HUES6 (cell line): ENCODE measurements around the gene PPM1E.

Source experiments
- H3K27ac ChIP-seq: 2 replicates; pipeline ENCODE4 v1.7.0; 2013; ENCODE audit warnings: low read depth, mild to moderate bottlenecking, low read length, inconsistent platforms
- H3K27me3 ChIP-seq: 2 replicates; pipeline ENCODE4 v1.6.1; 2013; ENCODE audit warnings: low read length; ENCODE audit not compliant: control insufficient read depth, insufficient read depth
- H3K36me3 ChIP-seq: 2 replicates; pipeline ENCODE4 v1.6.1; 2013; ENCODE audit warnings: low read length; ENCODE audit not compliant: control insufficient read depth, insufficient read depth
- H3K4me1 ChIP-seq: 2 replicates; pipeline ENCODE4 v1.6.1; 2013; ENCODE audit warnings: low read length; ENCODE audit not compliant: control insufficient read depth, insufficient read depth
- H3K4me3 ChIP-seq: 2 replicates; pipeline ENCODE4 v1.5.1; 2013; ENCODE audit warnings: low read depth, low read length
- H3K9ac ChIP-seq: one replicate; pipeline ENCODE4 v1.6.1; 2013; ENCODE audit warnings: mild to moderate bottlenecking, low read length
- H3K9me3 ChIP-seq: 2 replicates; pipeline ENCODE4 v1.6.1; 2013; ENCODE audit warnings: low read depth, low read length; ENCODE audit not compliant: control insufficient read depth, insufficient read depth

PPM1E gene

GRCh38 chr17:58997756-58998553 is 242.3 kb downstream of the PPM1E start:
- H3K27me3 ChIP-seq: no peaks in the 10 kb centered on the region
- no peak overlapping the region for H3K9ac ChIP-seq
- H3K4me1 ChIP-seq: peaks cover 6% of the 10 kb centered on the region; the same call in 1 of the 2 replicates
- peaks cover 29% of the 10 kb centered on the region for H3K36me3 ChIP-seq
- no peak overlapping the region for H3K4me3 ChIP-seq
- H3K27ac ChIP-seq: no peak overlapping the region
- no peaks in the 10 kb centered on the region; the same call in 1 of the 2 replicates for H3K9me3 ChIP-seq

DNA sequence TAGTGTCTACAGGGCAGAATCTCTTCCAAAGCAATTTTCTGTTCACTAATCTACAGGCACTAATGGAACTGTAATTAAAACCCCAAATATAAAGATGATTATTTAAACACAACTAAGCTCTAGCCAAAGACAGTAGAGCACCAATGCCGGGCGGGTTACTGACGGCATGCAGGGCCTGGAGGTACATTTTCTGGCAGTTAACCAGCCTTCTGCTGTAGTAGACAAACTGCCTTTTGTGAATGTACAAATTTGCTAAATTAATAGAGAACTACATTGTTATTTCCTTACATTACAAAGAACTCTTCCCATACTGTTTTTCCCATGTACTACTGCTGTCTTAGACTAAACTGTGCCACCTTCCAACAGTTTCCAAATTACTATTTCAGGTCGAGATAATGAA is 243.2 kb downstream of the PPM1E start:
- no peak overlapping the region for H3K9ac ChIP-seq
- H3K36me3 ChIP-seq: peaks cover 25% of the 10 kb centered on the region
- no peaks in the 10 kb centered on the region for H3K4me1 ChIP-seq
- H3K27ac ChIP-seq: no peak overlapping the region
- H3K27me3 ChIP-seq: no peaks in the 10 kb centered on the region
- no peak overlapping the region for H3K4me3 ChIP-seq
- no peaks in the 10 kb centered on the region for H3K9me3 ChIP-seq

DNA sequence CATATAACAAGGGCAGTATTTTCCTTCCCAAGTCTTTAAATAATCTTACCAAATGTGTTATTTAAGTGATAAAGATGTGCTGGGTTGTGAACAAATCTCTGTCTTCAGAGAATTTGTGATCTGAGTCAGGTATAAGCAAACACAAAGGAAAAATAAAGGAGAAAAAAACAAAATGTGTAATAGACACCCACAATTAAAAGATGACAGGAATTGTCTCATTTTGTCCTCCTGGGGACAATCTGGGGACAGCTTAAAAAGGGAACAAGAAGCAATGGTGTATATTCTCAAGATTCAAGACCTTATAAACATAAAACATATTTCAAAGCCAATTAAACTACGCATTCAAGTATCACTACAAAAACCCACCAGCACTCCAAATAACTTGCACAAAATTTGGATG is 243.8 kb downstream of the PPM1E start:
- peaks cover 25% of the 10 kb centered on the region for H3K36me3 ChIP-seq
- H3K9me3 ChIP-seq: no peaks in the 10 kb centered on the region
- H3K4me3 ChIP-seq: no peak overlapping the region
- no peak overlapping the region for H3K9ac ChIP-seq
- no peaks in the 10 kb centered on the region for H3K4me1 ChIP-seq
- H3K27me3 ChIP-seq: no peaks in the 10 kb centered on the region
- H3K27ac ChIP-seq: no peak overlapping the region

DNA sequence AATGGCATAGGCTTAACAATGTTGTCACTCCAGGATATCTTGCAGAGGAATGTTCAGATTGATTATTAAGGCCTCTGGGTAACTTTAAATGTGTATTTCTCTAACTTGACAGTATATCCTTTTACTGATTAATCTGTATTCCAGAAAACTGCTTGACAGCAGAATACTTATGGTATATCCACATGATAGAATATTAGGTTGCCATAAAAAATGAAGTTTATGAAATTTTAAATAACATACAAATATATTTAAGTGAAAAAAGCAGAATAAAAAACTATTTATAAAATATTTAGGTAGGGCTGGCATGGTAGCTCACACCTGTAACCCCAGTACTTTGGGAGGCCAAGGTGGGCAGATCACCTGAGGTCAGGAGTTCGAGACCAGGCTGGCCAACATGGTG is 244.4 kb downstream of the PPM1E start:
- no peak overlapping the region for H3K9ac ChIP-seq
- no peaks in the 10 kb centered on the region for H3K4me1 ChIP-seq
- H3K27ac ChIP-seq: no peak overlapping the region
- H3K27me3 ChIP-seq: no peaks in the 10 kb centered on the region
- no peak overlapping the region for H3K4me3 ChIP-seq
- H3K9me3 ChIP-seq: no peaks in the 10 kb centered on the region
- peaks cover 25% of the 10 kb centered on the region for H3K36me3 ChIP-seq

DNA sequence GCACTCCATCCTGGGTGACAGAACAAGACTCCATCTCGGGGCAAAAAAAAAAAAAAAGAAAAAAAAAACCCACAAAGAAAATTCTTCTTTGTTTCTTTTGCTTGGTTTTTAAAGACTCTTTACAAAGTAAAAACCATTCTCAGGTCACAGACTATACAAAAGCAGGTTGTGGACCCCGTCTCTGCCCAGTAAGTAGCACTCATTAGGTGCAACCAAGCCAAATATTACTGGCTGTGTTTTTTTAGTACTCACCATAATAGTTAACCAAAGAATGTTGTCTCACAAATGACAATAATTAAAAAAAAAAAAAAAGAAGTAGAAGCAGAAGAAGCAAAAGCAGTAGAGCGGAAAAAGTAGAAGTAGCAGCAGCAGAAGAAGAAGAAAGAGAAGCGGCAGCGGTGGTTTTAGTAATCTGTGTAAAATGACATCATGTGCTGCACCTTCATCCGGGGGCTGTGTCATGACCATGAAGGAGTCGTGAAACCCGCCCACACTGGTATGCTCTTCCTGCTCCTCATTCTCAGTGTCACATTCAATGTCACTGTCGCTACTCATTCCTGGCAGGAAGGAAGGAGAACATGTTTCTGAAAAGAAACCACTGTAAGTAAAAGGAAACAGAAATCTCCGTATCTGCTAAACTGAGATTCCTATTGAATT is 245.6 kb downstream of the PPM1E start:
- no peak overlapping the region for H3K27ac ChIP-seq
- no peak overlapping the region for H3K4me3 ChIP-seq
- H3K9me3 ChIP-seq: no peaks in the 10 kb centered on the region
- no peaks in the 10 kb centered on the region for H3K4me1 ChIP-seq
- peaks cover 25% of the 10 kb centered on the region for H3K36me3 ChIP-seq
- H3K9ac ChIP-seq: no peak overlapping the region
- no peaks in the 10 kb centered on the region for H3K27me3 ChIP-seq

GRCh38 chr17:59002126-59002525 is 246.5 kb downstream of the PPM1E start:
- no peak overlapping the region for H3K9ac ChIP-seq
- H3K9me3 ChIP-seq: no peaks in the 10 kb centered on the region
- no peak overlapping the region for H3K4me3 ChIP-seq
- no peak overlapping the region for H3K27ac ChIP-seq
- no peaks in the 10 kb centered on the region for H3K4me1 ChIP-seq
- no peaks in the 10 kb centered on the region for H3K27me3 ChIP-seq
- H3K36me3 ChIP-seq: peaks cover 23% of the 10 kb centered on the region

GRCh38 chr17:59002848-59003247 is 247.2 kb downstream of the PPM1E start:
- Histone ChIP-seq H3K36me3 (peaks cover 22% of the 10 kb centered on the region), H3K27me3 (no peaks in the 10 kb centered on the region), H3K4me1 (no peaks in the 10 kb centered on the region), H3K4me3 (no peak overlapping the region), H3K9ac (no peak overlapping the region), H3K9me3 (no peaks in the 10 kb centered on the region), H3K27ac (no peak overlapping the region)

DNA sequence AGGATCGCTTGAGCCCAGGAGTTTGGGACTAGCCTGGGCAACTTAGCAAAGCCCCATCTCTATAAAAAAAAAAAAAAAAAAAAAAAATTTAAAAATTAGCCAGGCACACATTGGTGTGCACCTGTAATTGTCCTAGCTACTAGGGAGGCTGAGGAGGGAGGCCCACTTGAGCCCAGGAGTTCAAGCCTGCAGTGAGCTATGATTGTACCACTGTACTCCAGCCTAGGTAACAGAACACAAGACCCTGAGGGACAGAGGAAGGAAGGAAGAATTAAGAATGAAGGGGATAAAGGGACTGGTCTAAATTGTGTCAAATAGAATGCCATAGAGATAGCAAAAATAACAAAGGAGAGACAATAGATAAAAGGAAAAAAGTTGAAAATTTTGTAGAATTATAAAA is 248.2 kb downstream of the PPM1E start:
- Histone ChIP-seq H3K9ac (no peak overlapping the region), H3K27me3 (no peaks in the 10 kb centered on the region), H3K4me1 (no peaks in the 10 kb centered on the region), H3K9me3 (no peaks in the 10 kb centered on the region), H3K36me3 (peaks cover 15% of the 10 kb centered on the region), H3K4me3 (no peak overlapping the region), H3K27ac (no peak overlapping the region)

DNA sequence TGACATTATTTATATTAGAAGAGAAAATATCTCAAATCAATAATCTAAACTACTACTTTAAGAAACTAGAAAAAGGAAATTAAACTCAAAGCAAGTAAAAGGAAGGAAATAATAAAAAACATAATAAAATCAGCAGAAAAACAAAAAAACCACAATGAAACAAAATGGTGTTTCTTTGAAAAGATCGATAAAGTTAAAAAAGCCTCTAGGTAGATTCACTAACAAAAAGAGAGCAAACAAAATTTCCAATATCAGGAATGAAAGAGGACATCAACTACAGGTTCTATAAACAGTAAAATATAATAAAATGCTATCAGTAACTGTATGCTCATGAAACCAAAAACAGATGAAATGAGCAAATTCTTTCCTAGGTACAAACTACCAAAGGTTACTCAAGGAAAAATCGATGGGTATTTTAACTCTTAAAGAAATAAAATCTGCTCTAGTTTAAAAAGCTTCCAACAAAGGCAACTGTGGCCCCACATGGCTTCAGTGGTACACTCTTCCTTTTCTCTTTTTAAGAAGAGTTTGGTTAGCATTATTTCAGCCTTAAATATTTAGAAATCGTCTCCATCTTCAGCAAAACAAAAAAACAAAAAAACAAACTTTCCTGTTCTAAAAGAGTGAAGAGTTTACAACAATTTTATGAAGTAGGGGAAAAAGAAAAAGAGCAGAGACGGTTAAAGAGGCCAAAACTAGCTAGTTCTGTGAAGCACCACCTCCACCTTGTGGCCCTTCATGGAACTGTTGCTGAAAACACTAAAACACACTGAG is 248.9 kb downstream of the PPM1E start:
- Histone ChIP-seq H3K9ac (no peak overlapping the region), H3K27ac (no peak overlapping the region), H3K4me1 (no peaks in the 10 kb centered on the region)

GRCh38 chr17:59007995-59008394 is 252.3 kb downstream of the PPM1E start:
- Histone ChIP-seq H3K4me1 (no peaks in the 10 kb centered on the region), H3K27me3 (no peaks in the 10 kb centered on the region), H3K9me3 (no peaks in the 10 kb centered on the region), H3K27ac (no peak overlapping the region), H3K9ac (no peak overlapping the region), H3K36me3 (peaks cover 22% of the 10 kb centered on the region), H3K4me3 (no peak overlapping the region)

More for the DNA sequence above, 248.9 kb downstream of the PPM1E start:
- Histone ChIP-seq H3K36me3 (peaks cover 9% of the 10 kb centered on the region), H3K4me3 (no peak overlapping the region), H3K27me3 (no peaks in the 10 kb centered on the region), H3K9me3 (no peaks in the 10 kb centered on the region)

DNA sequence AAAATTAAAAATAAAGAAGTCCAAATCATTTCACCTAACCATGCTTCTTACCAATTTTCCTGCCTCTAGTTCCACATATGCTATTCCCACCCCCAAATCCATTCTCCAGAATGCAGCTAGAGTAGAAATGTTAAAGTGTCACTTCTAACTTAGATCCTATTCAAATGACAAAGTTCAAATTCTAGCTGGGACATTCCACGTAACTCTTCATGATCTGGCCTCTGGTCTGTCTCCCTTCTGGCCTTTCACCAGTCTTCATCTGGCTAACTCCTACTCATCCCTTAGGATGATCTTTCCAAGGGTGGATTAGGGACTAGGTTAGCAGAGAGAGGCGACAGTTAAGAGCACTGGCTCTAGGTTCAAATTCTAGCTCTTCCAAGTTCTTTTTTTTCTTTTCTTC is 253.1 kb downstream of the PPM1E start:
- Histone ChIP-seq H3K4me3 (no peak overlapping the region), H3K9me3 (no peaks in the 10 kb centered on the region), H3K27ac (no peak overlapping the region), H3K27me3 (no peaks in the 10 kb centered on the region), H3K4me1 (no peaks in the 10 kb centered on the region), H3K36me3 (peaks cover 22% of the 10 kb centered on the region), H3K9ac (no peak overlapping the region)
